Heart left ventricle (tissue), 13 donors: ENCODE results near the gene PTPN9.

ENCODE experiments used
- CTCF ChIP-seq, 12 donors: fragments of 200-600 bp; sonication (generic) in 4 of 12; IDR thresholded peaks; one replicate each; pipeline versions ENCODE4 v1.5.0 to v1.8.0; 2018 to 2022; ENCODE audit warnings: antibody characterized with exemption in 12 of 12, mild to moderate bottlenecking in 5 of 12
- POLR2A ChIP-seq, 2 donors: fragments of 450-650 bp; IDR thresholded peaks; one replicate each; pipeline ENCODE4 v1.6.1; 2017; ENCODE audit warnings: antibody characterized with exemption in 2 of 2, mild to moderate bottlenecking in 2 of 2, moderate library complexity in 2 of 2
- donor health status: ischemic (EF 13 %, LVEDD 7.1; RV severe dilation, severe dysfunction).
- donor health status: DM: no; HTN: yes; CAD: no.
- donor health status: DM: no; HTN: no; CAD: no.
- donor health status: ischemic (EF 25% LVEDD 6.9; RV normal size, moderate dysfunction).
- donor health status: ischemic (EF 25% LVEDD 5.7; RV mildly dilated, moderate dysfunction).
- donor health status: ischemic (EF 35%, LVEDD 5.7; RV mildly dilated, moderate dysfunction).
- donor health status: nonischemic (EF 11% LVEDD 7.7; RV severe dilation, severe dysfunction).
- donor health status: DM: yes; HTN: yes; CAD: no.
- donor health status: PGD.
- donor health status: ischemic (EF 29% LVEDD 5.4; RV normal size, mild dysfunction).
- donor health status: nonischemic (EF 23%, LVEDD 6.1; RV moderate dilation, normal function).

GRCh38 chr15:75570126-75570845, 8.8 kb downstream of the PTPN9 start:
- TF ChIP-seq CTCF (IDR thresholded peaks at IDR 0.05): no peak
- no peak for TF ChIP-seq POLR2A (IDR thresholded peaks at IDR 0.05)
